Stimulated activated naive B cell treated with anti-CD40 and anti-IgM and Interleukin-4, amounts not matched to agents 10 μg/mL and 1 μg/mL and 100 μg/mL, for 72 hours (primary cell): ENCODE measurements around the gene GUCY2C.

Experiments
- ATAC-seq, 2 donors: fragments of 150-1000 bp; cut with Tn5 transposase; replicated peaks; 2 replicates each; pipeline ENCODE4 v1.10.0; 2021; ENCODE audit warnings: moderate library complexity in 1 of 2
- DNase-seq: peaks from one replicate; pipeline ENCODE4 v3.0.0; 2021
- H3K27ac Mint-ChIP-seq: one replicate; pipeline ENCODE4 v1.8.0; 2022; ENCODE audit warnings: mild to moderate bottlenecking, mixed read lengths
- H3K27me3 Mint-ChIP-seq, 2 donors: one replicate each; pipeline ENCODE4 v1.8.0; 2022; ENCODE audit warnings: mixed read lengths in 2 of 2
- H3K36me3 Mint-ChIP-seq, 2 donors: one replicate each; pipeline ENCODE4 v1.8.0; 2022; ENCODE audit warnings: mixed read lengths in 2 of 2, mild to moderate bottlenecking in 1 of 2
- H3K4me1 Mint-ChIP-seq, 2 donors: one replicate each; pipeline ENCODE4 v1.8.0; 2022; ENCODE audit warnings: mixed read lengths in 2 of 2, mild to moderate bottlenecking in 1 of 2
- H3K4me3 Mint-ChIP-seq, 2 donors: one replicate each; pipeline ENCODE4 v1.8.0; 2022; ENCODE audit warnings: mild to moderate bottlenecking in 2 of 2, mixed read lengths in 2 of 2, moderate library complexity in 1 of 2
- H3K9me3 Mint-ChIP-seq, 2 donors: one replicate each; pipeline ENCODE4 v1.8.0; 2022; ENCODE audit warnings: mixed read lengths in 2 of 2, mild to moderate bottlenecking in 1 of 2

The GUCY2C gene

DNA sequence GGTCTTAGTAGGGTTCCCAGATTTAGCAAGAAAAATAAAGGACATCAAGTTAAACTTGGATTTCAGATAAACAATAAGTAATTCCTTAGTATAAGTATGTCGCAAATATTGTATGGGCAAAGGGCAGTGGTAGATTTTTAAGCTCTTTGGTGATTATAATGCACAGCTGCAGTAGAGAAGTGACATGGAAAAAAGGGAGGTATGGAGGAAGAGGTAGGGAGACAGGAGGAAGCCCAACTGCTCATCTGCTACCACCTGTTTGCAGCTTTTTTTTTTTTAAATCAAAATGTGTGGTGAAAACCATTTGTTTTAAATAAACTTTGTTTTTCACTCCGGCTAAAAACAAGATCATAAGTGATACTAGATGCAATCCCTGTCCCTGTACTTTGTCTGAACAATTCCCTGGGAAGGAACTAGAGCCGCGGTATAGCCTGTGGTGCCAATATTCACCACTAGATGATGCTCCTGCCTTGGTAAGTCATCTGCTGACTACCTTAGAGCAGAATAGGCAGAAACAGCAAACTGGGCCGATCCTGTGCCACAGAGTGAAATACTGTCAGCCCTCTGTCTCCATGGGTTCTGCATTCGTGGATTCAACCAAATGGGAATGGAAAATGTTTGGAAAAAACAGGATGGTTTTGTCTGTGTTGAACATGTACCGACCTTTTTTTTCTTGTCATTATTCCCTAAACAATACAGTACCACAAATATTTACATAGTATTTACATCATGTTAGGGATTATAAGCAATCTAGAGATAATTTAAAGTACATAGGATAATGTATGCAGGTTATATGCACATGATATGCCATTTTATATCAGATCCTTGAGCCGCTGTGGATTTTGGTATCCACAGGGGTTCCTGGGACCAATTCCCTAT, 66.3 kb downstream of the GUCY2C start:
- no peaks in the 10 kb centered on the region for H3K9me3 Mint-ChIP-seq
- no peaks in the 10 kb centered on the region for H3K36me3 Mint-ChIP-seq
- peaks cover 0 to 12% of the 10 kb centered on the region in 2 donors for H3K27me3 Mint-ChIP-seq
- ATAC-seq (peak; percentile 95 to 97), DNase-seq (peak; percentile 27)
- H3K27ac Mint-ChIP-seq, result no peak overlapping the region
- H3K4me3 Mint-ChIP-seq, result no peak overlapping the region
- H3K4me1 Mint-ChIP-seq, result no peaks in the 10 kb centered on the region

- Mint-ChIP-seq H3K27ac (no peak overlapping the region), H3K4me3 (no peak overlapping the region), H3K4me1 (no peaks in the 10 kb centered on the region), H3K9me3 (peaks cover 0 to under 1% of the 10 kb centered on the region in 2 donors), H3K36me3 (no peaks in the 10 kb centered on the region), H3K27me3 (peaks cover 0 to 6% of the 10 kb centered on the region in 2 donors)
- ATAC-seq, result no peak
- no peak for DNase-seq
Observed at GRCh38 chr12:14628771-14629170, 67.6 kb downstream of the GUCY2C start.

DNA sequence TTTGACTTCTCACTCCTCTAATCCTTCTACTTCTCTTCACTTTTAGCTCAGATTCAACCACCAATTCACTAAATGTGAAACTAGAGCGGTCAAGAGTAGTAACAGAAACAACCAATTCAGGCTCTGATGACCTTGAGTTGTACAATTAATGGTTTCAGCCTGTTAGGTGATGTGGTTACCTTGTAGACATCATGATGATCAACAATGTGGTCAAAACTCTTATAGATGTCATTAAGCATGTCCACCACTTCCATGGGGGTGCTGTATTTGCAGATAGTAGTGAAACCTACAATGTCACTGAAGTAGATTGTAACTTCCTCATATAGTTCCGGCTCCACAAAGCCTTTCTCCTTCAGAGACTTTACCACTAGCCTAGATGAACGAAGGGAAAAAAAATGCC, 74.6 kb downstream of the GUCY2C start:
- Mint-ChIP-seq H3K4me1 (peaks cover 16 to 24% of the 10 kb centered on the region in 2 donors), H3K4me3 (peak overlapping the region; percentile 3 to 12), H3K9me3 (peaks cover 5 to 12% of the 10 kb centered on the region in 2 donors), H3K27me3 (no peaks in the 10 kb centered on the region), H3K36me3 (peaks cover 4% of the 10 kb centered on the region in 2 donors), H3K27ac (peak overlapping the region; percentile 62)
- DNase-seq (peak; percentile 31), ATAC-seq (peak; percentile 97)

DNA sequence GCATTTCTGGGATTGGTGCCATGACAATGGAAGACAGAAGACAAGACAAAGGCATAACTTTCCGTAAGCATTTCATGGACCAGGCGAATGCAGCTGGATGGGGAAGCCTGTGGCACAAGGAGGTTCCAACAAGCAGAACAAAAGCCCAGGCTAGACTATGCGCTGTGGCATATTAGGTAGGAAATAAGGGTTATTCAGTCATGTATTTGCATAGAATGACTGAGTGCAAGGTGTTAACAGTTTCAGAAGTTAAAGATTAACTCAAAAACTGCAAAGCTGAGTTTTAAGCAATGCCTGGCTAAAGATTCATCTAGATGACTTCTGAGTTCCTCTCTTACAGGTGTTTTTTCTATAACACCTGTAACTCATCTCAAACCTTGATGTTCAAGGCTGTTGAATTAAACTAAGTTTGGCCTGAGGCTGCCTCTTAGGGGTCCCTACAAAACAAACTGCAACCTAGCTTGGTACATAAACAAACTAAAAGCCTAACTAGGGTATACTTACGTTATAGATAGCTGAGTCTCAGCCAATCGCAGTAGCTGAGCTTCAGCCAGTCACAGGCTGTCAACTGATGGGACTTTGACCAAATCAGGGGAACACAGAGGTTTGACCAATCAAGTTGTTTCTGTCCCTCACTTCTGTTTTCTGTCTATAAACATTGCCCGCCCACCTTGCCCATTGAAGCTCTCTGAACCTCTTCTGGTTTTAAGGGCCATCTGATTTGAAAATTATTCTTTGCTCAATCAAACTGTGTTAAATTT, 76.5 kb downstream of the GUCY2C start:
- no peak overlapping the region for H3K4me3 Mint-ChIP-seq
- peaks cover 4% of the 10 kb centered on the region in 2 donors for H3K36me3 Mint-ChIP-seq
- H3K4me1 Mint-ChIP-seq, result peaks cover 23 to 38% of the 10 kb centered on the region in 2 donors
- H3K27ac Mint-ChIP-seq, result no peak overlapping the region
- ATAC-seq (peak; percentile 21 to 25), DNase-seq (no peak)
- H3K9me3 Mint-ChIP-seq, result peaks cover 9 to 12% of the 10 kb centered on the region in 2 donors
- H3K27me3 Mint-ChIP-seq, result no peaks in the 10 kb centered on the region

- H3K4me3 Mint-ChIP-seq, result no peak overlapping the region
- DNase-seq (no peak), ATAC-seq (no peak)
- peaks cover 4% of the 10 kb centered on the region in 2 donors for H3K36me3 Mint-ChIP-seq
- peaks cover 9 to 12% of the 10 kb centered on the region in 2 donors for H3K9me3 Mint-ChIP-seq
- no peak overlapping the region for H3K27ac Mint-ChIP-seq
- H3K27me3 Mint-ChIP-seq, result no peaks in the 10 kb centered on the region
- peaks cover 31 to 48% of the 10 kb centered on the region in 2 donors for H3K4me1 Mint-ChIP-seq
Observed at GRCh38 chr12:14618983-14619382, 77.4 kb downstream of the GUCY2C start.

DNA sequence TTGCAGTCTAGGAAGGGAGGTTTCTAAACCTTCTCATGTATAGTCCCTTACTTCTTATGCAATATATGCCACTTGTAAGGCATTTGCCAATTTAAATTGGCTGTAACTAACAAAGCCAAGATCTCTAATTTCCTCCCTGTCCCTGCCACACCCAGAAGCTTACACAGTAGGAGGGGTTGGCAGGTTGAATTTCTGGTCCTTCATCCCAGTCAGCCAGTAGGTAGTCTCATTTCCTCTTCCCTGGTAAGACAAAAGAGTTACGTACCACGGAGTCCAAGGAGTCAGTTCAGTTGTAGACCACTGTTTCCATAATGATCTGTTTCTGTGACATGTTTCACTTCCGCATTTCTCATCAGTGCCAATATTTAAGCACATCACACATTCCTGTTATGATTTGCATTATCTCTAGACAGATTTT, 81.7 kb downstream of the GUCY2C start:
- DNase-seq (peak; percentile 51), ATAC-seq (peak; percentile 76)
- Mint-ChIP-seq H3K36me3 (no peaks in the 10 kb centered on the region), H3K4me3 (peak overlapping the region; percentile 58 to 68), H3K4me1 (peaks cover 31 to 53% of the 10 kb centered on the region in 2 donors), H3K27me3 (no peaks in the 10 kb centered on the region), H3K9me3 (peaks cover 0 to 6% of the 10 kb centered on the region in 2 donors), H3K27ac (peak overlapping the region; percentile 89)

GRCh38 chr12:14613718-14614117, 82.7 kb downstream of the GUCY2C start:
- peak overlapping the region; percentile 29 to 46 for H3K4me3 Mint-ChIP-seq
- H3K4me1 Mint-ChIP-seq, result peaks cover 23 to 44% of the 10 kb centered on the region in 2 donors
- H3K36me3 Mint-ChIP-seq, result peaks cover 0 to 3% of the 10 kb centered on the region in 2 donors
- DNase-seq (peak; percentile 75), ATAC-seq (peak; percentile 93 to 95)
- peak overlapping the region; percentile 95 for H3K27ac Mint-ChIP-seq
- no peaks in the 10 kb centered on the region for H3K27me3 Mint-ChIP-seq
- H3K9me3 Mint-ChIP-seq, result peaks cover 4 to 7% of the 10 kb centered on the region in 2 donors

- Mint-ChIP-seq H3K4me3 (peak overlapping the region in 1 of 2 donors; percentile 46), H3K4me1 (peaks cover 23 to 41% of the 10 kb centered on the region in 2 donors)
Observed at GRCh38 chr12:14612898-14613445, 83.4 kb downstream of the GUCY2C start.

DNA sequence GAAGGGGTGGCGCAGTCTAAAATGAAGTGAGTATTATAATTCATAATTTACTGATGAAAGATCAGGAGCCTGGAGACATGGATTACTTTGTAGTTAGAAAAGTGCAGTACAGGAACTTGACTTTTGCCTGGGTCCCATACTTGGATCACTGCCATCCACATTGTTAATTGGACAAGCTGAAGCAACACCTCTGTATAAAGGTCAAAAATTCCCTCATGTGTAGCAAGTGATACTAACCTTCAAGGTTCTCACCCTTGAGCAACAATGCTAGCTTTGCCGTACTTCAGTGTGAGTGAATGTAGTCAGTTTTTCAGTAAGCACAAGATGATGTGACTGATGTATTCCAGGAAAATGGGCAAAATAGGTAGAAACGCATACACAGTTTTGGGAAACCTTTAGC, 84.1 kb downstream of the GUCY2C start:
- Mint-ChIP-seq H3K9me3 (peaks cover 17 to 19% of the 10 kb centered on the region in 2 donors), H3K27me3 (no peaks in the 10 kb centered on the region), H3K4me1 (peaks cover 23 to 41% of the 10 kb centered on the region in 2 donors), H3K4me3 (no peak overlapping the region), H3K36me3 (peaks cover 0 to 12% of the 10 kb centered on the region in 2 donors), H3K27ac (no peak overlapping the region)
- DNase-seq, result no peak
- no peak for ATAC-seq

More at GRCh38 chr12:14612898-14613445, 83.4 kb downstream of the GUCY2C start:
- no peaks in the 10 kb centered on the region for H3K27me3 Mint-ChIP-seq
- peaks cover 11 to 14% of the 10 kb centered on the region in 2 donors for H3K9me3 Mint-ChIP-seq
- ATAC-seq, result no peak
- no peak for DNase-seq
- H3K27ac Mint-ChIP-seq, result peak overlapping the region; percentile 95
- peaks cover 0 to 10% of the 10 kb centered on the region in 2 donors for H3K36me3 Mint-ChIP-seq

GRCh38 chr12:14611640-14612203, 84.7 kb downstream of the GUCY2C start:
- H3K9me3 Mint-ChIP-seq, result peaks cover 18 to 20% of the 10 kb centered on the region in 2 donors
- no peak overlapping the region for H3K27ac Mint-ChIP-seq
- DNase-seq (no peak), ATAC-seq (no peak)
- H3K4me3 Mint-ChIP-seq, result no peak overlapping the region
- H3K4me1 Mint-ChIP-seq, result peaks cover 23 to 41% of the 10 kb centered on the region in 2 donors
- no peaks in the 10 kb centered on the region for H3K27me3 Mint-ChIP-seq
- peaks cover 0 to 12% of the 10 kb centered on the region in 2 donors for H3K36me3 Mint-ChIP-seq

DNA sequence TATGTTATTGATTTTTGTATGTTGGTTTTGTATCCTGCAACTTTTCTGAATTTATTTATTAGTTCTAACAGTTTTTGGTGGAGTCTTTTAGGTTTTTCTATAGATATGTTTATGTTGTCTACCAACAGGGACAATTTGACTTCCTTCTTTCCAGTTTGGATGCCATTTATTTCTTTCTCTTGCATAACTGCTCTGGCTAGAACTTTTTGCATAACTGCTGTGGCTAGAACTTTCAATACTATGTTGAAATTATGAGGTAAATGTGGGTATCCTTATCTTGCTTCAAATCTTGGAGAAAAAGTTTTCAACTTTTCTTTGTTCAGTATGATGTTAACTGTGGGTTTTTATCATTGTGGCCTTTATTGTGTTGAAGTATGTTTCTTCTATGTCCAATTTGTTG, 88.8 kb downstream of the GUCY2C start:
- Mint-ChIP-seq H3K27ac (no peak overlapping the region), H3K9me3 (peaks cover 29 to 30% of the 10 kb centered on the region in 2 donors), H3K36me3 (peaks cover 7 to 15% of the 10 kb centered on the region in 2 donors), H3K4me1 (peaks cover 1 to 7% of the 10 kb centered on the region in 2 donors), H3K4me3 (no peak overlapping the region), H3K27me3 (peaks cover 4% of the 10 kb centered on the region in 2 donors)
- ATAC-seq (no peak), DNase-seq (no peak)

DNA sequence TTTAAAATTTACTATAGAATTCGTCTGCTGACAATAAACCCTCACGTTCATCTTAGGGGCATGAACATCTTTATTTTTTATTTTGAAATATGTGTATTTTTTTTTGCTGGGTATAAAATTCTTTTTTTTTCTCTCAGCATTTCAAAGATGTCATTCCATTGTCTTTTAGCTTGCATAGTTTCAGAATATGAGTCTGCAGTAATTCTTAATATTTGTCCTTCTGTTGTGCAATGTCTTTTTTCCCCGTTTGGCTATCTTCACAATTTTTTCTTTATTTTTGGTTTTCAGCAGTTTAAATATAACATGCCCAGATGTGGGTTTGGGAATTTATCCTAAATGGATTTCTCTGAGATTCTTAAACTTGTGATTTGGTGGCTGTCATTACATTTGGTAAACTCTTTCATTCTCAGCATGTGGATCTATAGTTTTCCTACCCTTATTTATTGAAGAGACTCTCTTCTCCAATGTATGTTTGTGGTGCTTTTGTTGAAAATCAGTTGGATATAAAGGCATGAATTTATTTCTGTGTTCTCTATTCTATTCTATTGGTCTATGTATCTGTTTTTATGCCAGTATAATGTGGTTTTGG, 90.9 kb downstream of the GUCY2C start:
- no peaks in the 10 kb centered on the region for H3K4me1 Mint-ChIP-seq
- peak overlapping the region; percentile 78 for H3K27ac Mint-ChIP-seq
- H3K36me3 Mint-ChIP-seq, result peaks cover 7 to 15% of the 10 kb centered on the region in 2 donors
- ATAC-seq (no peak), DNase-seq (no peak)
- H3K4me3 Mint-ChIP-seq, result no peak overlapping the region
- peaks cover 4% of the 10 kb centered on the region in 2 donors for H3K27me3 Mint-ChIP-seq
- peaks cover 29 to 30% of the 10 kb centered on the region in 2 donors for H3K9me3 Mint-ChIP-seq

- H3K27me3 Mint-ChIP-seq, result peaks cover 8 to 17% of the 10 kb centered on the region in 2 donors
- no peak overlapping the region for H3K27ac Mint-ChIP-seq
- no peaks in the 10 kb centered on the region for H3K4me1 Mint-ChIP-seq
- no peak for ATAC-seq
- no peak for DNase-seq
- H3K4me3 Mint-ChIP-seq, result no peak overlapping the region
- H3K9me3 Mint-ChIP-seq, result peaks cover 26 to 34% of the 10 kb centered on the region in 2 donors
- peaks cover 14% of the 10 kb centered on the region in 2 donors for H3K36me3 Mint-ChIP-seq
Observed at GRCh38 chr12:14601692-14602478, 94.5 kb downstream of the GUCY2C start.
